A549 (cell line): ENCODE results near the gene CHRNB2.

Source experiments
- BCL3 ChIP-seq: fragments of >200 bp; sonication (Bioruptor Twin); formaldehyde crosslinking; IDR thresholded peaks from 3 replicates; pipeline ENCODE4 v1.6.1; 2016
- CTCF ChIP-seq: fragments of >200 bp; sonication (Bioruptor Twin); formaldehyde crosslinking; IDR thresholded peaks from 3 replicates; pipeline ENCODE4 v1.5.1; 2016
- MAX ChIP-seq: IDR thresholded peaks from 2 replicates; pipeline ENCODE4 v1.6.1; 2012
- POLR2A ChIP-seq: IDR thresholded peaks from 2 replicates; pipeline ENCODE4 v1.6.1; 2012; ENCODE audit warnings: mild to moderate bottlenecking, low read length
- REST ChIP-seq: fragments of 200-600 bp; sonication (generic); IDR thresholded peaks from 2 replicates; pipeline ENCODE4 v1.6.1; 2016; ENCODE audit warnings: antibody characterized with exemption, mild to moderate bottlenecking, moderate library complexity

GRCh38 chr1:154609398-154610380, 42.1 kb downstream of the CHRNB2 start:
- TF ChIP-seq MAX (no peak), CTCF (no peak), BCL3 (no peak), POLR2A (no peak), REST (no peak)
